ENCODE results near the gene STX18. TPM values are rescaled to one million over a fixed set of nuclear protein-coding genes. Genes with fewer than 3 reads are reported as not detected.

STX18 gene
- total RNA-seq, 1 donor from 2014 or later: 24.0 TPM

DNA sequence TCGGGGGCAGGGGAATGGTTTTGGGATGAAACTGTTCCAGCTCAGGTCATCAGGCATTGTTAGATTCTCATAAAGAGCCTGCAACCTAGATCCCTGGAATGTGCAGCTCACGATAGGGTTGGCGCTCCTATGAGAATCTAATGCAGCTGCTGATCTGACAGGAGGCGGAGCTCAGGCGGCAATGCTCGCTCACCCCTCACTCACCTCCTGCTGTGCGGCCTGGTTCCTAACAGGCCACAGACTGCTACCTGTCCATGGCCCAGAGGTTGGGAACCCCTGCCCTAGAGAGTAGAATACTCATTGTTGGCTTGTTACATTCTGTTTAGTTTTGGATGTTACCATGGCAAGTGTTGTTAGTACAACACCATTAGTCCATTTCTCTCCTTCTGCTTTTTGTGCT lies 40.8 kb upstream of the STX18 start:
- no peaks in the 10 kb centered on the region for H4K20me1 ChIP-seq (ENCODE audit: insufficient read depth, low read length)
- no peak overlapping the region for H3K27ac ChIP-seq (ENCODE audit: low read depth, low read length)
- no peak overlapping the region for H3K9ac ChIP-seq (ENCODE audit: low read length)
- peaks cover 2% of the 10 kb centered on the region for H3K36me3 Mint-ChIP-seq (ENCODE audit: low read depth, unreplicated experiment)
- H2AFZ ChIP-seq (ENCODE audit: low read depth, low read length): no peak overlapping the region
- peaks cover 9% of the 10 kb centered on the region for H3K4me1 ChIP-seq (ENCODE audit: insufficient read depth, low read length)
- DNase-seq (ENCODE audit: low read depth) (no peak), FAIRE-seq (no peak)
- no peak overlapping the region for H3K4me3 ChIP-seq (ENCODE audit: insufficient read depth, low read depth, low read length)
- no peak overlapping the region for H3K4me2 ChIP-seq (ENCODE audit: low read length)
- no peaks in the 10 kb centered on the region for H3K27me3 Mint-ChIP-seq (ENCODE audit: low read depth, unreplicated experiment)
- no peaks in the 10 kb centered on the region for H3K9me3 ChIP-seq (ENCODE audit: insufficient read depth, low read depth, low read length)
- H3K4me3 Mint-ChIP-seq (ENCODE audit: unreplicated experiment): no peak overlapping the region
- H3K27ac Mint-ChIP-seq (ENCODE audit: unreplicated experiment): no peak overlapping the region
- H3K9me3 Mint-ChIP-seq (ENCODE audit: unreplicated experiment): peaks cover 6% of the 10 kb centered on the region
- H3K4me1 Mint-ChIP-seq (ENCODE audit: low read depth, unreplicated experiment): peaks cover 8% of the 10 kb centered on the region
- H3K27me3 ChIP-seq (ENCODE audit: insufficient read depth, low read length): no peaks in the 10 kb centered on the region
- TF ChIP-seq EZH2 (IDR thresholded peaks at IDR 0.05; ENCODE audit: insufficient read depth, low read length): no peak
- TF ChIP-seq, protein P1, sequence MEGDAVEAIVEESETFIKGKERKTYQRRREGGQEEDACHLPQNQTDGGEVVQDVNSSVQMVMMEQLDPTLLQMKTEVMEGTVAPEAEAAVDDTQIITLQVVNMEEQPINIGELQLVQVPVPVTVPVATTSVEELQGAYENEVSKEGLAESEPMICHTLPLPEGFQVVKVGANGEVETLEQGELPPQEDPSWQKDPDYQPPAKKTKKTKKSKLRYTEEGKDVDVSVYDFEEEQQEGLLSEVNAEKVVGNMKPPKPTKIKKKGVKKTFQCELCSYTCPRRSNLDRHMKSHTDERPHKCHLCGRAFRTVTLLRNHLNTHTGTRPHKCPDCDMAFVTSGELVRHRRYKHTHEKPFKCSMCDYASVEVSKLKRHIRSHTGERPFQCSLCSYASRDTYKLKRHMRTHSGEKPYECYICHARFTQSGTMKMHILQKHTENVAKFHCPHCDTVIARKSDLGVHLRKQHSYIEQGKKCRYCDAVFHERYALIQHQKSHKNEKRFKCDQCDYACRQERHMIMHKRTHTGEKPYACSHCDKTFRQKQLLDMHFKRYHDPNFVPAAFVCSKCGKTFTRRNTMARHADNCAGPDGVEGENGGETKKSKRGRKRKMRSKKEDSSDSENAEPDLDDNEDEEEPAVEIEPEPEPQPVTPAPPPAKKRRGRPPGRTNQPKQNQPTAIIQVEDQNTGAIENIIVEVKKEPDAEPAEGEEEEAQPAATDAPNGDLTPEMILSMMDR (IDR thresholded peaks at IDR 0.05; ENCODE audit: insufficient read depth, low read depth, low read length): no peak
- no peaks in the 10 kb centered on the region for H3K79me2 ChIP-seq (ENCODE audit: insufficient read depth, low read length)
- H3K36me3 ChIP-seq (ENCODE audit: insufficient read depth, low read length): no peaks in the 10 kb centered on the region

DNA sequence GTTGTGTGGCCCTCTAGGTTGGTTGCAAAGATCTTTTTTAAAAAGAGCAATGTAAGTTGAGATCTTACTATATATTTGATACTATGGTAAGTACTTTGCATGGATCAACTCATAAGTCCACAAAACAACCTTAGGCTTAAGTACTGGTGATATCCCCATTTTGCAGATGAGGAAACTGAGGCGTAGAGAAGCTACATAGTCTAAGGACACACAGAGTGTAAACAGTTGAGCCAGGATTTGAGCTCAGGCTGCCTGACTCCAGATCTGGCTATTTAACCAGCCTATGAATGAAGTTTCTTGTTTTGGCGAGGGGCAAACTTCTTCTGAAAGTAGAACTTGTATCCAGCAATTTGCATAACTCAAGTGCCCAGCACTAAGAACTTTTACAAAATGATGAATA lies 38.6 kb upstream of the STX18 start:
- no peaks in the 10 kb centered on the region for H4K20me1 ChIP-seq (ENCODE audit: insufficient read depth, low read length)
- no peaks in the 10 kb centered on the region for H3K79me2 ChIP-seq (ENCODE audit: insufficient read depth, low read length)
- Mint-ChIP-seq H3K4me3 (ENCODE audit: unreplicated experiment) (no peak overlapping the region), H3K9me3 (ENCODE audit: unreplicated experiment) (no peaks in the 10 kb centered on the region), H3K27me3 (ENCODE audit: low read depth, unreplicated experiment) (no peaks in the 10 kb centered on the region), H3K27ac (ENCODE audit: unreplicated experiment) (no peak overlapping the region), H3K36me3 (ENCODE audit: low read depth, unreplicated experiment) (peaks cover 2% of the 10 kb centered on the region), H3K4me1 (ENCODE audit: low read depth, unreplicated experiment) (peaks cover 3% of the 10 kb centered on the region)
- TF ChIP-seq, protein P1 (IDR thresholded peaks at IDR 0.05; ENCODE audit: insufficient read depth, low read depth, low read length): no peak
- no peak for TF ChIP-seq EZH2 (IDR thresholded peaks at IDR 0.05; ENCODE audit: insufficient read depth, low read length)
- no peaks in the 10 kb centered on the region for H3K36me3 ChIP-seq (ENCODE audit: insufficient read depth, low read length)
- H3K27me3 ChIP-seq (ENCODE audit: insufficient read depth, low read length): no peaks in the 10 kb centered on the region
- no peak overlapping the region for H2AFZ ChIP-seq (ENCODE audit: low read depth, low read length)
- FAIRE-seq: no peak
- peaks cover 9% of the 10 kb centered on the region for H3K4me1 ChIP-seq (ENCODE audit: insufficient read depth, low read length)
- H3K27ac ChIP-seq (ENCODE audit: low read depth, low read length): no peak overlapping the region
- no peak for DNase-seq (ENCODE audit: low read depth)
- no peak overlapping the region for H3K4me2 ChIP-seq (ENCODE audit: low read length)
- no peak overlapping the region for H3K4me3 ChIP-seq (ENCODE audit: insufficient read depth, low read depth, low read length)
- H3K9me3 ChIP-seq (ENCODE audit: insufficient read depth, low read depth, low read length): no peaks in the 10 kb centered on the region
- no peak overlapping the region for H3K9ac ChIP-seq (ENCODE audit: low read length)

DNA sequence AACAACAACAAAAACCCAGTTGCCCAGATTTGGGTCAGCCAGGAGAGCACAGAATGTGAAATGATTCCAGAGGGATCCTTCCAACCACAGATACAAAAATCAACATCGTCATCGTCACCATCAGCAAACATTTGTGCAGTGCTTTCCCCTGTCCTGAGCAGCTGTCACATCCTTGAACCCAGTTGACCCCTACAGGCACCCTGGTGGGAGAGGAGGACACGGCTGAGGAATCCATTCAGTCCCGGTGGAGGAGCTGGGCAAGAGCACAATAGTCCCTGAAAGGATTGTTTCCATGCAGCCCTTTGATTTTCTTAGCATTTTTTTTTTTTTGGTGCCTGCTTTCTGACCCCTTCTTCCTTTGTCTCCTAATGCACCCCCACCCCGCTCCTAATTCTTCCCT lies 37.1 kb upstream of the STX18 start:
- no peak overlapping the region for H2AFZ ChIP-seq (ENCODE audit: low read depth, low read length)
- no peak for TF ChIP-seq EZH2 (IDR thresholded peaks at IDR 0.05; ENCODE audit: insufficient read depth, low read length)
- TF ChIP-seq, protein P1 (IDR thresholded peaks at IDR 0.05; ENCODE audit: insufficient read depth, low read depth, low read length): no peak
- H3K9me3 ChIP-seq (ENCODE audit: insufficient read depth, low read depth, low read length): no peaks in the 10 kb centered on the region
- H3K4me1 Mint-ChIP-seq (ENCODE audit: low read depth, unreplicated experiment): peaks cover 4% of the 10 kb centered on the region
- FAIRE-seq: no peak
- H3K36me3 ChIP-seq (ENCODE audit: insufficient read depth, low read length): no peaks in the 10 kb centered on the region
- H4K20me1 ChIP-seq (ENCODE audit: insufficient read depth, low read length): no peaks in the 10 kb centered on the region
- peaks cover 4% of the 10 kb centered on the region for H3K4me1 ChIP-seq (ENCODE audit: insufficient read depth, low read length)
- H3K4me3 Mint-ChIP-seq (ENCODE audit: unreplicated experiment): no peak overlapping the region
- no peaks in the 10 kb centered on the region for H3K9me3 Mint-ChIP-seq (ENCODE audit: unreplicated experiment)
- H3K27ac ChIP-seq (ENCODE audit: low read depth, low read length): no peak overlapping the region
- no peaks in the 10 kb centered on the region for H3K79me2 ChIP-seq (ENCODE audit: insufficient read depth, low read length)
- no peak overlapping the region for H3K27ac Mint-ChIP-seq (ENCODE audit: unreplicated experiment)
- H3K4me2 ChIP-seq (ENCODE audit: low read length): no peak overlapping the region
- no peaks in the 10 kb centered on the region for H3K27me3 Mint-ChIP-seq (ENCODE audit: low read depth, unreplicated experiment)
- H3K9ac ChIP-seq (ENCODE audit: low read length): no peak overlapping the region
- H3K27me3 ChIP-seq (ENCODE audit: insufficient read depth, low read length): no peaks in the 10 kb centered on the region
- no peak for DNase-seq (ENCODE audit: low read depth)
- peaks cover 2% of the 10 kb centered on the region for H3K36me3 Mint-ChIP-seq (ENCODE audit: low read depth, unreplicated experiment)
- no peak overlapping the region for H3K4me3 ChIP-seq (ENCODE audit: insufficient read depth, low read depth, low read length)

Measured in astrocyte (in vitro differentiated cells and primary cell).